ENCODE measurements around the gene NPAS3.

- TF ChIP-seq, protein P1, sequence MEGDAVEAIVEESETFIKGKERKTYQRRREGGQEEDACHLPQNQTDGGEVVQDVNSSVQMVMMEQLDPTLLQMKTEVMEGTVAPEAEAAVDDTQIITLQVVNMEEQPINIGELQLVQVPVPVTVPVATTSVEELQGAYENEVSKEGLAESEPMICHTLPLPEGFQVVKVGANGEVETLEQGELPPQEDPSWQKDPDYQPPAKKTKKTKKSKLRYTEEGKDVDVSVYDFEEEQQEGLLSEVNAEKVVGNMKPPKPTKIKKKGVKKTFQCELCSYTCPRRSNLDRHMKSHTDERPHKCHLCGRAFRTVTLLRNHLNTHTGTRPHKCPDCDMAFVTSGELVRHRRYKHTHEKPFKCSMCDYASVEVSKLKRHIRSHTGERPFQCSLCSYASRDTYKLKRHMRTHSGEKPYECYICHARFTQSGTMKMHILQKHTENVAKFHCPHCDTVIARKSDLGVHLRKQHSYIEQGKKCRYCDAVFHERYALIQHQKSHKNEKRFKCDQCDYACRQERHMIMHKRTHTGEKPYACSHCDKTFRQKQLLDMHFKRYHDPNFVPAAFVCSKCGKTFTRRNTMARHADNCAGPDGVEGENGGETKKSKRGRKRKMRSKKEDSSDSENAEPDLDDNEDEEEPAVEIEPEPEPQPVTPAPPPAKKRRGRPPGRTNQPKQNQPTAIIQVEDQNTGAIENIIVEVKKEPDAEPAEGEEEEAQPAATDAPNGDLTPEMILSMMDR (conservative IDR thresholded peaks at IDR 0.05; ENCODE audit: low read depth, low read length), result no peak
- TF ChIP-seq EZH2phosphoT487 (IDR thresholded peaks at IDR 0.05; ENCODE audit: borderline replicate concordance, low read length), result no peak
- no peak for TF ChIP-seq EZH2 (IDR thresholded peaks at IDR 0.05; ENCODE audit: low read length, unreplicated experiment)
Observed at GRCh38 chr14:33668066-33668465, 729.4 kb downstream of the NPAS3 start.

Measured in PC-3 (cell line).